ENCODE measurements around the gene ELP2.

The ELP2 gene

GRCh38 chr18:36185157-36185556 is 55.5 kb downstream of the ELP2 start:
- H4K8ac ChIP-seq (ENCODE audit: low read depth, low read length), result no peak overlapping the region
- no peak overlapping the region for H3K23ac ChIP-seq (ENCODE audit: low read depth, low read length, poor library complexity)
- H2BK15ac ChIP-seq (ENCODE audit: low read length), result no peak overlapping the region
- H3K4me1 ChIP-seq (ENCODE audit: control insufficient read depth in 2 of 2, insufficient read depth in 1 of 2, low read depth in 1 of 2, low read length in 2 of 2), result peaks cover 0 to 2% of the 10 kb centered on the region in 2 donors
- H3K4ac ChIP-seq (ENCODE audit: low read length), result no peak overlapping the region
- no peak overlapping the region for H4K91ac ChIP-seq (ENCODE audit: low read depth, low read length, poor library complexity)
- no peaks in the 10 kb centered on the region for H3K36me3 ChIP-seq (replicated peaks in 1 of 2; ENCODE audit: control insufficient read depth in 2 of 2, insufficient read depth in 2 of 2, low read length in 2 of 2)
- H3K27ac ChIP-seq (replicated peaks; ENCODE audit: low read length), result no peak overlapping the region
- no peak for DNase-seq (ENCODE audit: low spot score)
- peaks cover 21 to 51% (median 41%) of the 10 kb centered on the region in 3 experiments for H3K27me3 ChIP-seq (ENCODE audit: control insufficient read depth in 3 of 3, insufficient read depth in 3 of 3, low read depth in 1 of 3, low read length in 3 of 3)
- no peaks in the 10 kb centered on the region for H3K9me3 ChIP-seq (replicated peaks in 1 of 2; ENCODE audit: control insufficient read depth in 2 of 2, insufficient read depth in 1 of 2, low read depth in 1 of 2, low read length in 2 of 2)
- no peak overlapping the region for H2AK5ac ChIP-seq (ENCODE audit: low read depth, low read length)
- WGBS, 2 donors (ENCODE audit: extremely low coverage in 2 of 2, insufficient read length in 2 of 2, insufficient replicate concordance in 1 of 2), result no CpG with 5 or more reads among the region's 3 CpGs
- H2BK5ac ChIP-seq (ENCODE audit: low read length), result no peak overlapping the region
- H2AFZ ChIP-seq (ENCODE audit: low read length), result no peak overlapping the region
- H3K4me2 ChIP-seq (ENCODE audit: insufficient read depth, low read length, poor library complexity, severe bottlenecking), result no peak overlapping the region
- no peak overlapping the region for H2BK12ac ChIP-seq (ENCODE audit: low read length)
- no peaks in the 10 kb centered on the region for H3K79me1 ChIP-seq (ENCODE audit: low read depth, low read length)
- H3K18ac ChIP-seq (ENCODE audit: low read length), result no peak overlapping the region
- H3K4me3 ChIP-seq (ENCODE audit: low read length in 2 of 2), result no peak overlapping the region
- no peak overlapping the region for H3K9ac ChIP-seq (ENCODE audit: low read depth, low read length, poor library complexity)
- no peak overlapping the region for H3K14ac ChIP-seq (ENCODE audit: low read length)
- no peak overlapping the region for H2BK120ac ChIP-seq (ENCODE audit: low read depth, low read length)

DNA sequence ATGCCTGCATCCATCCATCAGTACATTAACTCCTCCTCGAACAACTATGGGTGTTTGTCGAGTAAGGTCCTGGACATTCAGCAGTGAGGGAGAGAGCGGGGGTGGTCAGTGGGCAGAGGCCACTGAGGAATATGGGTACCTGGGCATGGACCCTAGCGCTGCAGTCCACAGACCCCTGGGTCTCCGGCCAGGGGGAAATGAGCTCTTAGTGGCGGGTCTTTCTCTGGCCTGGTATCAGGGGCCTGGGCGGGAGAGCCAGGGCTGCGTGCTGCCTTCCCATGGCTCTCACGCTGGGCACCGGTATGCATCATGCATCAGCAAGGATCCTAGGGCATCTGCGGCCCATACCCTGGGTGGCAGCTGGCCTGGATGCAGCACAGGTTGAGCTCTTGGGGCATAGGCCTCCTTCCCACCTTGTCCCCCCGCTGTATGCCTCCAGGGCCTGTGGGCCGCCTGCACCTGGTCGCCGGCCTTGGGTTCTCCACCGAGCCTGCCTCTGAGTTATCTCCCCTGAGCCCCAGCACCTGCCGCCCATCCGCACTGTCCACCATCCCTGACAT is 56.3 kb downstream of the ELP2 start:
- peak overlapping the region in 1 of 2 donors; percentile 36 for H3K4me3 ChIP-seq (ENCODE audit: low read length in 2 of 2)
- no peak for DNase-seq (ENCODE audit: low spot score)

DNA sequence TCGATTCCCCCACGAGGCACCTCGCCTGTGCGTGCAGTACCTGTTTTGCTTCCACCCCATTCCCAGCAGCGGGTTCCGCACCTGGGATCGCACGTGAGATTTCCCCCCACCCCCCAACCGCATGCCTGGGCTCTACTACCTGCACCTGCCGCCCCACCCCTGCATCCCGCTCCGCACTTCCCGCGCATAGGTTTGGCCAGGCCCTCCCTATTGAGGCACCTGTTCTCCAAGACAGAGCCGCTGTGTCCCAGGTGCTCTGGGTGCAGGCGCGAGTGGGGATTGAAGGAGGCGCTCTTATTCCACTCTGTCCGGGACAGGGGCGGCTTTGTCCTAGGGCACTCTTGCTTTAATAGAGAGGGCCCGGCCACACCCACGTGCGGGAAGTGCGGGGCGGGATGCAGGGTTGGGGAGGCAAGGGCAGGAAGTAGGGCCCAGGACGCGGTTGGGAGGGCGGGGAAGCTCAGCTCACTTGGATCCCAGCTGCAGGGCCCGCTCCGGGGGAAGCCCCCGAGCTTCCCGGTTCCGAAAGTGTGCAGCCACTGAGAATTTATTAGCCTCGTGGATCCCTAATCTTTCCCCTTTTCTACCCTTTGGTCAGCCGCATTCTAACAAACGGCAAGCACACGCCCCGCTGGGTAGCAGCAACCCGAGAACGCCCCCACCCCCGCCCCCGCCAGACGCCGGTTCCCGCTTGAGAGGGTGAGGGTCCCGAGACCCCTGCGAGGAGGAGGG is 56.9 kb downstream of the ELP2 start:
- H3K4ac ChIP-seq (ENCODE audit: low read length), result no peak overlapping the region

More for the DNA sequence above, 56.3 kb downstream of the ELP2 start:
- Histone ChIP-seq H3K23ac (ENCODE audit: low read depth, low read length, poor library complexity) (peak overlapping the region; percentile 46), H3K4ac (ENCODE audit: low read length) (no peak overlapping the region), H3K4me1 (ENCODE audit: control insufficient read depth in 2 of 2, insufficient read depth in 1 of 2, low read depth in 1 of 2, low read length in 2 of 2) (peaks cover 0 to 2% of the 10 kb centered on the region in 2 donors), H3K27me3 (ENCODE audit: control insufficient read depth in 3 of 3, insufficient read depth in 3 of 3, low read depth in 1 of 3, low read length in 3 of 3) (peaks cover 21 to 51% (median 41%) of the 10 kb centered on the region in 3 experiments), H3K79me1 (ENCODE audit: low read depth, low read length) (no peaks in the 10 kb centered on the region), H4K8ac (ENCODE audit: low read depth, low read length) (no peak overlapping the region), H2AK5ac (ENCODE audit: low read depth, low read length) (no peak overlapping the region), H3K4me2 (ENCODE audit: insufficient read depth, low read length, poor library complexity, severe bottlenecking) (no peak overlapping the region), H3K14ac (ENCODE audit: low read length) (no peak overlapping the region), H3K9me3 (replicated peaks in 1 of 2; ENCODE audit: control insufficient read depth in 2 of 2, insufficient read depth in 1 of 2, low read depth in 1 of 2, low read length in 2 of 2) (no peaks in the 10 kb centered on the region), H3K9ac (ENCODE audit: low read depth, low read length, poor library complexity) (no peak overlapping the region), H4K91ac (ENCODE audit: low read depth, low read length, poor library complexity) (no peak overlapping the region), H3K27ac (replicated peaks; ENCODE audit: low read length) (no peak overlapping the region), H3K36me3 (replicated peaks in 1 of 2; ENCODE audit: control insufficient read depth in 2 of 2, insufficient read depth in 2 of 2, low read length in 2 of 2) (no peaks in the 10 kb centered on the region), H3K18ac (ENCODE audit: low read length) (no peak overlapping the region), H2AFZ (ENCODE audit: low read length) (peak overlapping the region; percentile 97), H2BK12ac (ENCODE audit: low read length) (no peak overlapping the region), H2BK120ac (ENCODE audit: low read depth, low read length) (no peak overlapping the region), H2BK5ac (ENCODE audit: low read length) (no peak overlapping the region), H2BK15ac (ENCODE audit: low read length) (no peak overlapping the region)
- no CpG with 5 or more reads among the region's 18 CpGs for WGBS, 2 donors (ENCODE audit: extremely low coverage in 2 of 2, insufficient read length in 2 of 2, insufficient replicate concordance in 1 of 2)

DNA sequence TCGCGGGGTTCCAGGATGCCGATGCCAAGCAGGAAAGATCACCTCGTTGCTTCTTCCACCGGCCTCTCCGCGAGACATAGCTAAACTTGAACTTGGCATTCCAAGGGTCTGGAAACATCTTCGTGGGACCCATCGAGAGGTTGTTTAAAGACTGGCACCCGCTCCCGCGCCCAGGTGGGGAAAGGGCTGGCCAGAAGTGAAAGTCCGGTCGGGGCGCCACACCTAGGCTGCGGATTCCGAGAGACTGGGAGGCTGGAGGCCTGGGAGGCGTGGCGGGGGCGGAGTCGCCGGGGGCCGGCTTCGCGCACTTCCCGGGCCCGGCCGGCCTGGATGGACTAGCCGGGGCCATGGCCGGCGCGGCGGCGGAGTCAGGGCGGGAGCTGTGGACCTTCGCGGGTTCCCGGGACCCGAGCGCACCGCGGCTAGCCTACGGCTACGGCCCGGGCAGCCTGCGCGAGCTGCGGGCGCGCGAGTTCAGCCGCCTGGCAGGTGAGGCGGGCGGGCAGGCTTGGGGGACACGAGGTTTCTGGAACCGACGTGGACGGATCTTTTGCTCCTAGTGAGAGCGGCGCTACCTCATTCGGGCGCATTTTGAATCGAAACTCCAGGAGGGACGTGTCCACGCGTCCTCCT is 57.6 kb downstream of the ELP2 start, which contains the start of gene MOCOS:
Gene MOCOS (plus strand): TSS at position 305 of the 633 bp plus-strand sequence. CDS start 43 bp downstream, at position 348.
- no CpG with 5 or more reads among the region's 66 CpGs for WGBS, 2 donors (ENCODE audit: extremely low coverage in 2 of 2, insufficient read length in 2 of 2, insufficient replicate concordance in 1 of 2)
- Histone ChIP-seq H3K23ac (ENCODE audit: low read depth, low read length, poor library complexity) (peak within 1 kb of the TSS; percentile 39), H3K4me3 (ENCODE audit: low read length in 2 of 2) (peak within 1 kb of the TSS; percentile 65 to 81), H3K14ac (ENCODE audit: low read length) (peak within 1 kb of the TSS; percentile 58), H2AK5ac (ENCODE audit: low read depth, low read length) (no peak within 1 kb of the TSS), H3K36me3 (replicated peaks in 1 of 2; ENCODE audit: control insufficient read depth in 2 of 2, insufficient read depth in 2 of 2, low read length in 2 of 2) (no peaks in the 10 kb centered on the region), H3K18ac (ENCODE audit: low read length) (peak within 1 kb of the TSS; percentile 81), H3K9ac (ENCODE audit: low read depth, low read length, poor library complexity) (peak within 1 kb of the TSS; percentile 56), H4K91ac (ENCODE audit: low read depth, low read length, poor library complexity) (no peak within 1 kb of the TSS), H3K27me3 (ENCODE audit: control insufficient read depth in 3 of 3, insufficient read depth in 3 of 3, low read depth in 1 of 3, low read length in 3 of 3) (peaks cover 21 to 51% (median 41%) of the 10 kb centered on the region in 3 experiments), H2BK120ac (ENCODE audit: low read depth, low read length) (no peak within 1 kb of the TSS), H4K8ac (ENCODE audit: low read depth, low read length) (no peak within 1 kb of the TSS), H3K9me3 (replicated peaks in 1 of 2; ENCODE audit: control insufficient read depth in 2 of 2, insufficient read depth in 1 of 2, low read depth in 1 of 2, low read length in 2 of 2) (no peaks in the 10 kb centered on the region), H3K4me2 (ENCODE audit: insufficient read depth, low read length, poor library complexity, severe bottlenecking) (peak within 1 kb of the TSS; percentile 97), H3K4me1 (ENCODE audit: control insufficient read depth in 2 of 2, insufficient read depth in 1 of 2, low read depth in 1 of 2, low read length in 2 of 2) (peaks cover 0 to 2% of the 10 kb centered on the region in 2 donors), H3K27ac (replicated peaks; ENCODE audit: low read length) (no peak within 1 kb of the TSS), H2BK12ac (ENCODE audit: low read length) (no peak within 1 kb of the TSS), H2BK15ac (ENCODE audit: low read length) (no peak within 1 kb of the TSS), H3K79me1 (ENCODE audit: low read depth, low read length) (no peaks in the 10 kb centered on the region), H2BK5ac (ENCODE audit: low read length) (no peak within 1 kb of the TSS), H3K4ac (ENCODE audit: low read length) (no peak within 1 kb of the TSS), H2AFZ (ENCODE audit: low read length) (peak within 1 kb of the TSS; percentile 97)
- peak; percentile 61 for DNase-seq (ENCODE audit: low spot score)

More for the DNA sequence above, 56.9 kb downstream of the ELP2 start:
- peak overlapping the region; percentile 97 for H3K4me2 ChIP-seq (ENCODE audit: insufficient read depth, low read length, poor library complexity, severe bottlenecking)
- H3K9me3 ChIP-seq (replicated peaks in 1 of 2; ENCODE audit: control insufficient read depth in 2 of 2, insufficient read depth in 1 of 2, low read depth in 1 of 2, low read length in 2 of 2), result no peaks in the 10 kb centered on the region
- H3K36me3 ChIP-seq (replicated peaks in 1 of 2; ENCODE audit: control insufficient read depth in 2 of 2, insufficient read depth in 2 of 2, low read length in 2 of 2), result no peaks in the 10 kb centered on the region
- H3K79me1 ChIP-seq (ENCODE audit: low read depth, low read length), result no peaks in the 10 kb centered on the region
- H2BK120ac ChIP-seq (ENCODE audit: low read depth, low read length), result no peak overlapping the region
- H3K18ac ChIP-seq (ENCODE audit: low read length), result peak overlapping the region; percentile 21
- H2AFZ ChIP-seq (ENCODE audit: low read length), result peak overlapping the region; percentile 97
- no peak for DNase-seq (ENCODE audit: low spot score)
- H4K8ac ChIP-seq (ENCODE audit: low read depth, low read length), result no peak overlapping the region
- peaks cover 21 to 51% (median 41%) of the 10 kb centered on the region in 3 experiments for H3K27me3 ChIP-seq (ENCODE audit: control insufficient read depth in 3 of 3, insufficient read depth in 3 of 3, low read depth in 1 of 3, low read length in 3 of 3)
- peaks cover 0 to 2% of the 10 kb centered on the region in 2 donors for H3K4me1 ChIP-seq (ENCODE audit: control insufficient read depth in 2 of 2, insufficient read depth in 1 of 2, low read depth in 1 of 2, low read length in 2 of 2)
- H2AK5ac ChIP-seq (ENCODE audit: low read depth, low read length), result no peak overlapping the region
- no peak overlapping the region for H3K23ac ChIP-seq (ENCODE audit: low read depth, low read length, poor library complexity)
- H2BK5ac ChIP-seq (ENCODE audit: low read length), result no peak overlapping the region
- no CpG with 5 or more reads among the region's 47 CpGs for WGBS, 2 donors (ENCODE audit: extremely low coverage in 2 of 2, insufficient read length in 2 of 2, insufficient replicate concordance in 1 of 2)
- no peak overlapping the region for H2BK12ac ChIP-seq (ENCODE audit: low read length)
- peak overlapping the region; percentile 65 to 81 for H3K4me3 ChIP-seq (ENCODE audit: low read length in 2 of 2)
- H3K14ac ChIP-seq (ENCODE audit: low read length), result no peak overlapping the region
- peak overlapping the region; percentile 24 for H3K9ac ChIP-seq (ENCODE audit: low read depth, low read length, poor library complexity)
- H4K91ac ChIP-seq (ENCODE audit: low read depth, low read length, poor library complexity), result no peak overlapping the region
- no peak overlapping the region for H3K27ac ChIP-seq (replicated peaks; ENCODE audit: low read length)
- no peak overlapping the region for H2BK15ac ChIP-seq (ENCODE audit: low read length)
